Mucosa of descending colon (tissue), 3 donors: Measurements from ENCODE around the gene RFESD. TPM values are rescaled to one million over a fixed set of nuclear protein-coding genes. Genes with fewer than 3 reads are reported as not detected.
"Not testable (repeated sequence)": the region's sequence is repeated elsewhere in the genome, so short reads cannot be mapped to it uniquely, and the experiment has no call there.

Experiments
- ATAC-seq: fragments of 200-7000 bp; cut with Tn5 transposase; one replicate; pipeline ENCODE4 v1.9.1; 2020; ENCODE audit warnings: mild to moderate bottlenecking, moderate library complexity
- DNase-seq, 3 donors: peaks; one replicate each; pipeline ENCODE4 v3.0.0-alpha.2; 2020
- H3K36me3 ChIP-seq: fragments of 200-600 bp; one replicate; pipeline ENCODE4 v1.8.0; 2021; ENCODE audit warnings: low read depth, mild to moderate bottlenecking
- H3K4me1 ChIP-seq: fragments of 200-600 bp; one replicate; pipeline ENCODE4 v1.8.0; 2021; ENCODE audit warnings: low read depth, mild to moderate bottlenecking
- H3K4me3 ChIP-seq: fragments of 200-600 bp; one replicate; pipeline ENCODE4 v1.8.0; 2021; ENCODE audit warnings: mild to moderate bottlenecking
- H3K9me3 ChIP-seq: fragments of 200-600 bp; one replicate; pipeline ENCODE4 v1.8.0; 2021; ENCODE audit warnings: mild to moderate bottlenecking
- CTCF ChIP-seq: fragments of 200-600 bp; IDR thresholded peaks from one replicate; pipeline ENCODE4 v1.8.0; 2022; ENCODE audit warnings: antibody characterized with exemption, mild to moderate bottlenecking
- intact Hi-C, 2 donors: fragments of 100-400 bp; cut with DNase I in 1 of 2; cut with micrococcal nuclease in 1 of 2; formaldehyde crosslinking; loops; one replicate each; pipeline versions ENCODE4 v1.11.0 to v1.11.1; 2022; cut with DNase I, micrococcal nuclease
- total RNA-seq, 3 donors: library from RNA; stranded (reverse); fragmentation: NEBNext Ultra II Directional in 2 of 3; extraction: Animal tissue kit (Norgen Biotek cat#: 25700) in 2 of 3; gene quantifications; one replicate each; pipeline versions ENCODE4 v1.2.1 to v1.2.4, GENCODE V29; 2021 to 2023
- donor health status: DM: no; HTN: no; CAD: no; lungs with moderate emphysema.
- donor health status: DM: no; HTN: no; CAD: no.
- donor health status: DM: no; HTN: yes; CAD: no.

RFESD gene
- total RNA-seq, 3 donors from 2014 or later, result 0.31 to 2.5 (median 1.4) TPM

GRCh38 chr5:95630394-95630917, 16.1 kb upstream of the RFESD start:
- Histone ChIP-seq H3K4me1 (peaks cover 10% of the 10 kb centered on the region), H3K9me3 (no peaks in the 10 kb centered on the region), H3K36me3 (no peaks in the 10 kb centered on the region), H3K4me3 (no peak overlapping the region)
- TF ChIP-seq CTCF, result no peak
- ATAC-seq (no peak), DNase-seq (no peak)
- intact Hi-C loops, result no loop called here

GRCh38 chr5:95631255-95631958, 15.2 kb upstream of the RFESD start:
- intact Hi-C loops, result no loop called here
- Histone ChIP-seq H3K9me3 (no peaks in the 10 kb centered on the region), H3K4me3 (no peak overlapping the region), H3K4me1 (peaks cover 10% of the 10 kb centered on the region), H3K36me3 (no peaks in the 10 kb centered on the region)
- no peak for ATAC-seq
- DNase-seq, result no peak
- TF ChIP-seq CTCF, result no peak

- H3K36me3 ChIP-seq, result no peaks in the 10 kb centered on the region
- DNase-seq (no peak), ATAC-seq (peak; percentile 79)
- peaks cover 10% of the 10 kb centered on the region for H3K4me1 ChIP-seq
- TF ChIP-seq CTCF, result no peak
- H3K9me3 ChIP-seq, result no peaks in the 10 kb centered on the region
- H3K4me3 ChIP-seq, result no peak overlapping the region
- intact Hi-C loops, result no loop called here
These were observed 14.4 kb upstream of the RFESD start for GRCh38 chr5:95631991-95632675.

GRCh38 chr5:95632942-95633341, 13.6 kb upstream of the RFESD start:
- H3K36me3 ChIP-seq, ATAC-seq, intact Hi-C loops, H3K4me3 ChIP-seq, DNase-seq, H3K9me3 ChIP-seq, H3K4me1 ChIP-seq: not testable (repeated sequence)

GRCh38 chr5:95633671-95634070, 12.9 kb upstream of the RFESD start:
- no peak for TF ChIP-seq CTCF
- no peak for DNase-seq
- H3K4me3 ChIP-seq, result no peak overlapping the region
- no peaks in the 10 kb centered on the region for H3K36me3 ChIP-seq
- no peak for ATAC-seq
- no peaks in the 10 kb centered on the region for H3K9me3 ChIP-seq
- peaks cover 5% of the 10 kb centered on the region for H3K4me1 ChIP-seq
- intact Hi-C loops, result no loop called here

- DNase-seq, result no peak
- Histone ChIP-seq H3K4me1 (peaks cover under 1% of the 10 kb centered on the region), H3K9me3 (no peaks in the 10 kb centered on the region), H3K4me3 (no peak overlapping the region), H3K36me3 (no peaks in the 10 kb centered on the region)
- no peak for TF ChIP-seq CTCF
- ATAC-seq, result no peak
- intact Hi-C loops, result no loop called here
These were observed 12.5 kb upstream of the RFESD start for GRCh38 chr5:95634081-95634480.
